ENCODE results near the gene MSRB1. TPM values are rescaled to one million over a fixed set of nuclear protein-coding genes. Genes with fewer than 3 reads are reported as not detected.
"Not testable (repeated sequence)": the region's sequence is repeated elsewhere in the genome, so short reads cannot be mapped to it uniquely, and the experiment has no call there.

Gene MSRB1
- total and polyA plus RNA-seq, 9 donors = 6.7 to 31.1 (median 21.9) TPM

DNA sequence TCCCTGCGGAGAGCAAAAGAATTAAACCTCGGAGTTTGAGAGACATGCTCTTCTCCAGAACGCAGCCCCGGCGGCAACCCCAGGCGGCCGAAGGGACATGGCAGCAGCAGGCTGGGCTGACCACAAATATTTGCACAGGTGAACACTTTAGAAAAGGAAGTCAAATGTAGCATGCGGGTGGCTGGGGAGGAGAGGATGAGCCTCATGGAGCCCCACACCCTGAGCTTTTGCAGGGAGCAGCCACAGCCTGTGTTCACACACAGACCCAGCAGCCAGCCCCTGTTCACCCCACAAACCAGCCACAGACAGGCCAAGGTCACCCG, 42.6 kb downstream of the MSRB1 start:
- no peak for DNase-seq
- 72 to 86% (median 78%) methylated on average over 8 to 9 of the region's 9 CpGs for WGBS, 3 donors
- peaks cover 5% of the 10 kb centered on the region for H3K4me1 ChIP-seq (ENCODE audit: insufficient read depth)
- no peaks in the 10 kb centered on the region for H3K36me3 ChIP-seq
- H3K4me3 ChIP-seq = no peak overlapping the region
- H3K27me3 ChIP-seq = no peaks in the 10 kb centered on the region
- TF ChIP-seq POLR2A (IDR thresholded peaks at IDR 0.05) = no peak
- no peak for TF ChIP-seq EP300 (IDR thresholded peaks at IDR 0.05)
- TF ChIP-seq, protein P1, sequence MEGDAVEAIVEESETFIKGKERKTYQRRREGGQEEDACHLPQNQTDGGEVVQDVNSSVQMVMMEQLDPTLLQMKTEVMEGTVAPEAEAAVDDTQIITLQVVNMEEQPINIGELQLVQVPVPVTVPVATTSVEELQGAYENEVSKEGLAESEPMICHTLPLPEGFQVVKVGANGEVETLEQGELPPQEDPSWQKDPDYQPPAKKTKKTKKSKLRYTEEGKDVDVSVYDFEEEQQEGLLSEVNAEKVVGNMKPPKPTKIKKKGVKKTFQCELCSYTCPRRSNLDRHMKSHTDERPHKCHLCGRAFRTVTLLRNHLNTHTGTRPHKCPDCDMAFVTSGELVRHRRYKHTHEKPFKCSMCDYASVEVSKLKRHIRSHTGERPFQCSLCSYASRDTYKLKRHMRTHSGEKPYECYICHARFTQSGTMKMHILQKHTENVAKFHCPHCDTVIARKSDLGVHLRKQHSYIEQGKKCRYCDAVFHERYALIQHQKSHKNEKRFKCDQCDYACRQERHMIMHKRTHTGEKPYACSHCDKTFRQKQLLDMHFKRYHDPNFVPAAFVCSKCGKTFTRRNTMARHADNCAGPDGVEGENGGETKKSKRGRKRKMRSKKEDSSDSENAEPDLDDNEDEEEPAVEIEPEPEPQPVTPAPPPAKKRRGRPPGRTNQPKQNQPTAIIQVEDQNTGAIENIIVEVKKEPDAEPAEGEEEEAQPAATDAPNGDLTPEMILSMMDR (IDR thresholded peaks at IDR 0.05) = no peak
- intact Hi-C loops (cut with DNase I) = no loop called here
- H3K9me3 ChIP-seq = no peaks in the 10 kb centered on the region
- H3K27ac ChIP-seq = no peak overlapping the region

DNA sequence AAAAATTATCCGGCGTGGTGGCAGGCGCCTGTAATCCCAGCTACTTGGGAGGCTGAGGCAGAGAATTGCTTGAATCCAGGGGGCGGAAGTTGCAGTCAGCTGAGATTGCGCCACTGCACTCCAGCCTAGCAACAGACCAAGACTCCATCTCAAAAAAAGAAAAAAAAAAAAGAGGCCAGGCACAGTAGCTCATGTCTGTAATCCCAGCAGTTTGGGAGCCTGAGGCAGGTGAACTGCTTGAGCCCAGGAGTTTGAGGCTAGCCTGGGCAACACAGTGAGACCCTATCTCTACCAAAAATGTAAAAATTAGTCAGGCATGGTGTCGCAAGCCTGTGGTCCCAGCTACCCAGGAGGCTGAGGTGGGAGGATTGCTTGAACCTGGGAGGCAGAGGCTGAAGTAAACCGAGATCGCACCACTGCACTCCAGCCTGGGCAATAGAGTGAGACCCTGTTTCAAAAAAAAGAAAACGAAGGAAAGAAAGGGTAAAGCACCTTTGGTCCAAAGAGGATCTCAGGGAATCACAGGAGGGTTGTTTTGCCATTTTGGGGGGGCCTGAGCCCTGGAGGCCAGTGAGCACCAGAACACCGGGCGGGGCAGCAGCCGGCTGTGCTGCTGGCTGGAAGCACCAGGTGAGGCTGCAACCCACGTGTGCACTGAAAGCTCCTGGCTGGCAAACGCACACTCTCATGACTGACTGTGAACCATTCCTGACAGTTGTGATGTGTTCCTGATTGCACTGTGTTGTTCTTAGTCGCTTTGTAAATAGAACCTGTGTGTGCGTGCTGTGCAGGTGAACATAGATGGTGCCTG, 43.2 kb downstream of the MSRB1 start:
- no peak overlapping the region for H3K4me3 ChIP-seq
- H3K4me1 ChIP-seq (ENCODE audit: insufficient read depth) = peaks cover 5% of the 10 kb centered on the region
- no peak for DNase-seq
- H3K27me3 ChIP-seq = no peaks in the 10 kb centered on the region
- 73 to 83% (median 80%) methylated on average over 16 of the region's 16 CpGs for WGBS, 3 donors
- H3K9me3 ChIP-seq = no peaks in the 10 kb centered on the region
- intact Hi-C loops (cut with DNase I) = no loop called here
- TF ChIP-seq, protein P1 (IDR thresholded peaks at IDR 0.05) = no peak
- TF ChIP-seq POLR2A (IDR thresholded peaks at IDR 0.05) (no peak), EP300 (IDR thresholded peaks at IDR 0.05) (no peak)
- H3K36me3 ChIP-seq = no peaks in the 10 kb centered on the region
- H3K27ac ChIP-seq = no peak overlapping the region

DNA sequence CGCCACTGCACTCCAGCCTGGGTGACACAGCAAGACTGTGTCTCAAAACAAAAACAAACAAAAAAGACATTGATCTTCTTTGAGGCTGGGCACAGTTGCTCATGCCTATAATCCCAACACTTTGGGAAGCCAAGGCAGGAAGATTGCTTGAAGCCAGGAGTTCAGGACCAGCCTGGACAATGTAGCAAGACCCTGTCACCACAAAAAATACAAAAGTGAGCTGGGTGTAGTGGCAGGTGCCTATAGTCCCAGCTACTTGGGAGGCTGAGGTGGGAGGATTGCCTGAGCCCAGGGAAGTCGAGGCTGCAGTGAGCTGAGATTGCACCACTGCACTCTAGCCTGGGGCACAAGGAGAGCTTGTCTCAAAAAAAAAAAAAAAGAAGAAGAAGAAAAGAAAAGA, 45.3 kb downstream of the MSRB1 start:
- H3K27me3 ChIP-seq; H3K4me1 ChIP-seq (ENCODE audit: insufficient read depth); DNase-seq; H3K4me3 ChIP-seq; intact Hi-C loops (cut with DNase I); H3K27ac ChIP-seq; H3K36me3 ChIP-seq; H3K9me3 ChIP-seq: not testable (repeated sequence)
- WGBS, 3 donors = 72 to 84% (median 80%) methylated on average over 2 of the region's 2 CpGs

DNA sequence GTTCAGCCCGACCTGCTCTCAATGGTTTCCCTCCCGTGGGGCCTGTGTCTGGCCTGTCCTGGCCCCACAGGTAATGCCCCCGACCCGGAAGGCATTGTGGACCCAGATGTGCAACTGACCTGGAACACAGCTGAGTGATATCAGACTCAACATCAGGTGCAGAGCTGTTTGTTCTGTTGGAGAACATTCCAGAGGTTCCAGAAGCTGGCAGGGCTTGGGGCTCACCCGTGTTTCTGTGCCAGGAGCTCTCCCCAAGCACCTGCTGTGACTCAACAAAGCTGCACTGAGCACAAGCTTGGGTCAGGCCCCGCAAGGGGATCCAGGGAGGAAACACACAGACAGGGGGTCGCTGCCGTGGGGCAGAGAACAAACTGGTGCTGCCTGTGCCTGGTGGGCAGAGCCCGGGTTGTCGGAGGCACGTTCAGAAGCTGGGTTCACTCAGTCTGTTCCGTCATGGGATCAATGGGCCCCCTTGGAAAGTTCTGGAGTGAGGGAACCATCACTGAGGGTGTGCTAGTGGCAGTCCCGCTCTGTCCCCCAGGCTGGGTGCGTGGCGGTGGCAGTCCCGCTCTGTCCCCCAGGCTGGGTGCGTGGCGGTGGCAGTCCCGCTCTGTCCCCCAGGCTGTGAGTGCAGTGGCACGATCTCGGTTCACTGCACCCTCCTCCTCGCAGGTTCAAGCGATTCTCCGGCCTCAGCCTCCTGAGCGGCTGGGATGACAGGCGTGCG, 46.9 kb downstream of the MSRB1 start:
- no peaks in the 10 kb centered on the region for H3K27me3 ChIP-seq
- no peak overlapping the region for H3K4me3 ChIP-seq
- TF ChIP-seq EP300 (IDR thresholded peaks at IDR 0.05) (no peak), POLR2A (IDR thresholded peaks at IDR 0.05) (no peak)
- TF ChIP-seq, protein P1 (IDR thresholded peaks at IDR 0.05) = no peak
- no peaks in the 10 kb centered on the region for H3K4me1 ChIP-seq (ENCODE audit: insufficient read depth)
- no peak overlapping the region for H3K27ac ChIP-seq
- intact Hi-C loops (cut with DNase I) = no loop called here
- no peaks in the 10 kb centered on the region for H3K9me3 ChIP-seq
- WGBS, 3 donors = 72 to 74% (median 73%) methylated on average over 22 to 27 of the region's 27 CpGs
- H3K36me3 ChIP-seq = no peaks in the 10 kb centered on the region
- no peak for DNase-seq

DNA sequence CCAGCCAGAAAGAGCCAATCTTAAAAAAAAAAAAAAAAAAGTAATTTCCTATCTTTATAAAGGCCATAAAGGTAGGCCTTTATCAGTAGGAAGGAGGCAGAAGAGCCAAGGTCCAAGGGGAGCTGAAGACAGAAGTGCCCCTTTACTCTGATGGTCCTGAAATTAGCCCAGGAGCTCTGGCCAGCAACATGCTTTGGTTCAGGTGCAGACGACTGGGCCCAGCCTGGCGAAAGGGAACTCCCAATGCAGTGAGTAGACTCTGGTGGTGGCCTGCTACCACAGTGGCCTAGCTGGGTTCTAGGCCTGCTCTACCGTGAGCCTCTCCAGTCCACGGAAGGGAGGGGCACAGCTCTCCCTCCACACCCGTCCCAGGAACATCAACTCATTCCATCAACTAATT, 47.9 kb downstream of the MSRB1 start:
- TF ChIP-seq POLR2A (IDR thresholded peaks at IDR 0.05) (no peak), EP300 (IDR thresholded peaks at IDR 0.05) (no peak)
- TF ChIP-seq, protein P1 (IDR thresholded peaks at IDR 0.05) = no peak
- DNase-seq = no peak
- Histone ChIP-seq H3K4me1 (ENCODE audit: insufficient read depth) (no peaks in the 10 kb centered on the region), H3K27ac (no peak overlapping the region), H3K9me3 (no peaks in the 10 kb centered on the region), H3K27me3 (no peaks in the 10 kb centered on the region), H3K4me3 (no peak overlapping the region), H3K36me3 (no peaks in the 10 kb centered on the region)
- intact Hi-C loops (cut with DNase I) = no loop called here
- WGBS, 3 donors = 82 to 86% (median 86%) methylated on average over 5 of the region's 5 CpGs

Measured in ovary (tissue), 9 donors.